GM19238 (cell line): ENCODE measurements around the gene PDE8B.
"Not testable (repeated sequence)": the region's sequence is repeated elsewhere in the genome, so short reads cannot be mapped to it uniquely, and the experiment has no call there.

Experiments
- DNase-seq: peaks from one replicate; pipeline ENCODE4 v3.0.0; 2011; ENCODE audit warnings: low spot score; ENCODE audit not compliant: insufficient read length

The PDE8B gene

GRCh38 chr5:77358255-77359205 lies 148.1 kb downstream of the PDE8B start:
- no peak for DNase-seq

- DNase-seq = no peak
These were observed 148.8 kb downstream of the PDE8B start for GRCh38 chr5:77359231-77359630.

- no peak for DNase-seq
These were observed 149.9 kb downstream of the PDE8B start for GRCh38 chr5:77360381-77360780.

- no peak for DNase-seq
These were observed 150.5 kb downstream of the PDE8B start for GRCh38 chr5:77360973-77361372.

GRCh38 chr5:77366717-77367500 lies 156.4 kb downstream of the PDE8B start:
- no peak for DNase-seq

GRCh38 chr5:77367741-77368140 lies 157.3 kb downstream of the PDE8B start:
- no peak for DNase-seq

- no peak for DNase-seq
These were observed 157.9 kb downstream of the PDE8B start for GRCh38 chr5:77368367-77368766.

- no peak for DNase-seq
These were observed 159.1 kb downstream of the PDE8B start for GRCh38 chr5:77369566-77369965.

- DNase-seq = no peak
These were observed 164.2 kb downstream of the PDE8B start for GRCh38 chr5:77374686-77375085.

GRCh38 chr5:77376609-77377300 lies 166.3 kb downstream of the PDE8B start:
- DNase-seq = no peak

GRCh38 chr5:77379558-77380061 lies 169.1 kb downstream of the PDE8B start:
- DNase-seq = no peak

- no peak for DNase-seq
These were observed 170.2 kb downstream of the PDE8B start for GRCh38 chr5:77380636-77381035.

GRCh38 chr5:77383336-77383735 lies 172.9 kb downstream of the PDE8B start:
- not testable (repeated sequence) for DNase-seq

GRCh38 chr5:77386340-77386739 lies 175.9 kb downstream of the PDE8B start:
- DNase-seq = not testable (repeated sequence)

- no peak for DNase-seq
These were observed 179.3 kb downstream of the PDE8B start for GRCh38 chr5:77389746-77390145.

GRCh38 chr5:77390221-77390620 lies 179.7 kb downstream of the PDE8B start:
- DNase-seq = no peak

- DNase-seq = no peak
These were observed 180.3 kb downstream of the PDE8B start for GRCh38 chr5:77390795-77391194.

- no peak for DNase-seq
These were observed 180.8 kb downstream of the PDE8B start for GRCh38 chr5:77391240-77391765.

GRCh38 chr5:77394064-77394715 lies 183.7 kb downstream of the PDE8B start:
- no peak for DNase-seq

GRCh38 chr5:77396017-77396416 lies 185.5 kb downstream of the PDE8B start:
- no peak for DNase-seq
